Measurements from ENCODE around the gene PTN. TPM values are rescaled to one million over a fixed set of nuclear protein-coding genes. Genes with fewer than 3 reads are reported as not detected.
"Not testable (repeated sequence)": the region's sequence is repeated elsewhere in the genome, so short reads cannot be mapped to it uniquely, and the experiment has no call there.

PTN gene
- total RNA-seq, 1 experiment from 2014 or later: 0.13 TPM

- ATAC-seq (no peak), DNase-seq (ENCODE audit: low read depth, low spot score) (no peak)
- ChIA-PET POLR2A (no interaction called here), CTCF (no interaction called here)
- Histone ChIP-seq H3K4me1 (ENCODE audit: control insufficient read depth, insufficient read depth, low read length) (no peaks in the 10 kb centered on the region), H3K4me3 (ENCODE audit: low read depth in 2 of 2, low read length in 2 of 2) (no peak overlapping the region), H3K36me3 (ENCODE audit: control insufficient read depth, insufficient read depth, low read length) (no peaks in the 10 kb centered on the region), H3K9me3 (ENCODE audit: control insufficient read depth, insufficient read depth, low read depth, low read length) (no peaks in the 10 kb centered on the region), H3K27ac (ENCODE audit: low read length) (no peak overlapping the region), H3K27me3 (ENCODE audit: control insufficient read depth, insufficient read depth, low read length) (no peaks in the 10 kb centered on the region)
- BruUV-seq (replicated peaks): no TSS peak
- intact Hi-C loops (cut with micrococcal nuclease; ENCODE audit: unreplicated experiment): no loop called here
- TF ChIP-seq POLR2AphosphoS5 (IDR thresholded peaks at IDR 0.05; ENCODE audit: low read depth, low read length): no peak
- TF ChIP-seq SIN3A (IDR thresholded peaks at IDR 0.05; ENCODE audit: borderline replicate concordance, insufficient read depth, low read depth, low read length): no peak
- TF ChIP-seq TCF7L2 (IDR thresholded peaks at IDR 0.05; ENCODE audit: low read depth, low read length): no peak
- TF ChIP-seq CTCF (IDR thresholded peaks at IDR 0.05): no peak
- TF ChIP-seq REST (IDR thresholded peaks at IDR 0.05; ENCODE audit: insufficient read depth in 1 of 2, low read depth in 2 of 2, low read length in 1 of 2): no peak
- in situ Hi-C loops (cut with HindIII; ENCODE audit: low pct_unique_long_range_greater_than_20kb, low sequenced_read_pairs): no loop called here
These were observed 146.9 kb downstream of the PTN start for GRCh38 chr7:137196648-137197047.

GRCh38 chr7:137195996-137196395 is 147.5 kb downstream of the PTN start:
- intact Hi-C loops (cut with micrococcal nuclease; ENCODE audit: unreplicated experiment) (no loop called here), in situ Hi-C loops (cut with HindIII; ENCODE audit: low pct_unique_long_range_greater_than_20kb, low sequenced_read_pairs) (no loop called here)
- no peak overlapping the region for H3K4me3 ChIP-seq (ENCODE audit: low read depth in 2 of 2, low read length in 2 of 2)
- no peak overlapping the region for H3K27ac ChIP-seq (ENCODE audit: low read length)
- TF ChIP-seq CTCF (IDR thresholded peaks at IDR 0.05) (no peak), REST (IDR thresholded peaks at IDR 0.05; ENCODE audit: insufficient read depth in 1 of 2, low read depth in 2 of 2, low read length in 1 of 2) (no peak), POLR2AphosphoS5 (IDR thresholded peaks at IDR 0.05; ENCODE audit: low read depth, low read length) (no peak), TCF7L2 (IDR thresholded peaks at IDR 0.05; ENCODE audit: low read depth, low read length) (no peak), SIN3A (IDR thresholded peaks at IDR 0.05; ENCODE audit: borderline replicate concordance, insufficient read depth, low read depth, low read length) (no peak)
- CTCF ChIA-PET: no interaction called here
- no peaks in the 10 kb centered on the region for H3K9me3 ChIP-seq (ENCODE audit: control insufficient read depth, insufficient read depth, low read depth, low read length)
- no TSS peak for BruUV-seq (replicated peaks)
- no peaks in the 10 kb centered on the region for H3K36me3 ChIP-seq (ENCODE audit: control insufficient read depth, insufficient read depth, low read length)
- DNase-seq (ENCODE audit: low read depth, low spot score) (no peak), ATAC-seq (no peak)
- POLR2A ChIA-PET: no interaction called here
- no peaks in the 10 kb centered on the region for H3K4me1 ChIP-seq (ENCODE audit: control insufficient read depth, insufficient read depth, low read length)
- no peaks in the 10 kb centered on the region for H3K27me3 ChIP-seq (ENCODE audit: control insufficient read depth, insufficient read depth, low read length)

GRCh38 chr7:137181619-137182018 is 161.9 kb downstream of the PTN start:
- H3K9me3 ChIP-seq (ENCODE audit: control insufficient read depth, insufficient read depth, low read depth, low read length); POLR2A ChIA-PET; intact Hi-C loops (cut with micrococcal nuclease; ENCODE audit: unreplicated experiment); H3K27ac ChIP-seq (ENCODE audit: low read length); H3K4me1 ChIP-seq (ENCODE audit: control insufficient read depth, insufficient read depth, low read length); BruUV-seq (replicated peaks); DNase-seq (ENCODE audit: low read depth, low spot score); CTCF ChIA-PET; H3K4me3 ChIP-seq (ENCODE audit: low read depth in 2 of 2, low read length in 2 of 2); in situ Hi-C loops (cut with HindIII; ENCODE audit: low pct_unique_long_range_greater_than_20kb, low sequenced_read_pairs); H3K36me3 ChIP-seq (ENCODE audit: control insufficient read depth, insufficient read depth, low read length); H3K27me3 ChIP-seq (ENCODE audit: control insufficient read depth, insufficient read depth, low read length); ATAC-seq: not testable (repeated sequence)

Data from Panc1 (cell line).